ENCODE data around the gene THTPA.

DNA sequence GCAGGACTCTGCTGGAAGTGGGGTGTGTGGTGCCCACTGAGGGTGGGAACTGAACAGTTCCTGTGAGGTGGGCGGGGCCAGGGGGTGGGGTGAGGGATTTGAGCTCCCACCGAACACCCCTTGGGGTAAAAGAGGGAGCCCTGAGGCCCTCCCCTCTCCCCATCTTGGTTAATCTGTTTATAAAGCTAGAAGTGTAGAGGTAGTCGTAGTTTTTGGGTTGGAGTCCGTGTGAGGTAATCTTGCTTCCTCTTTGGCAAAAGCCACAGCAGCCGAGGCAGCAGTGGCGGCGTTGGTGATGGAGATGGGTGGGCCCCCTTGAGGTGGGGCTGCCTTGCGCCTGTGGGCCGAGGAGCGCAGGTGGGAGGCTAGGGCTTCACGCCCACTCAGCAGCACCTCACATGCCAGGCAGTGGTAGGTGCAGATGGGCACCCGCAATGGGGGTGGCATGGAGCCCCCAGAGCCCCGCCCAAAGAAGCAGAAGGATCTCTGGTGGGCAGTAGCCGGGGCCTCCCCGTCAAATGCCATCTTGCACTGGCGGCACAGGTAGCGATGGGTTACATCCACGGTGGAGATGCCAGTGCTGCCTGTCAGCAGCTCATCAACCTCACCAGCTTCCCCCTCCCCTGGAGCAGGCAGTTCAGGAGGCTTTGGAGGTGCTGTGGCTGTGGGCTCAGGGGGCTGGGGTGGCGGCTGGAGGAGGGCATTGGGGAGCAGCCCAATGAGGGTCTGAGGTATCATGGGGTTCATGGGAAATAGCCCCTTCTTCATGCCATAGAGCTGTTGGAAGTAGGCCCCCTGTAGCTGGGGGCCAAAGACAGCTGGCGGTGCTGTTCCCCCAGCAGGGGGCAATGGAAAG is 34.1 kb upstream of the THTPA start:
- no peak for TF ChIP-seq GATA2 (IDR thresholded peaks at IDR 0.05; ENCODE audit: low read depth, low read length)
- TF ChIP-seq GATA3 (IDR thresholded peaks at IDR 0.05; ENCODE audit: low read depth, low read length): no peak
